ENCODE data around the gene NHLH1. TPM values are rescaled to one million over a fixed set of nuclear protein-coding genes. Genes with fewer than 3 reads are reported as not detected.

Gene NHLH1
- total RNA-seq, 1 donor from 2014 or later: not detected

GRCh38 chr1:160398823-160399222, 32.0 kb downstream of the NHLH1 start:
- Histone ChIP-seq H3K9me3 (no peaks in the 10 kb centered on the region), H3K4me1 (peaks cover 17% of the 10 kb centered on the region), H3K4me3 (no peak overlapping the region)

GRCh38 chr1:160399544-160400222, 32.8 kb downstream of the NHLH1 start:
- no peak for DNase-seq (ENCODE audit: extremely low spot score in 2 of 2)
- peak overlapping the region; percentile 88 for H3K27ac ChIP-seq
- no peaks in the 10 kb centered on the region for H3K36me3 ChIP-seq
- TF ChIP-seq CTCF (IDR thresholded peaks at IDR 0.05) (no peak), POLR2AphosphoS5 (IDR thresholded peaks at IDR 0.05; ENCODE audit: insufficient read depth in 1 of 2, low read depth in 1 of 2) (no peak), POLR2A (IDR thresholded peaks at IDR 0.05) (no peak)
- H3K27me3 ChIP-seq: no peaks in the 10 kb centered on the region
- intact Hi-C loops (cut with DNase I): no loop called here
- peak overlapping the region; percentile 69 to 75 for H3K4me3 ChIP-seq
- peaks cover 17% of the 10 kb centered on the region for H3K4me1 ChIP-seq
- H3K9me3 ChIP-seq: no peaks in the 10 kb centered on the region

More at GRCh38 chr1:160398823-160399222, 32.0 kb downstream of the NHLH1 start:
- Histone ChIP-seq H3K27ac (no peak overlapping the region), H3K27me3 (no peaks in the 10 kb centered on the region), H3K36me3 (no peaks in the 10 kb centered on the region)
- intact Hi-C loops (cut with DNase I): no loop called here
- peak in 1 of 2 donors; percentile 82 for DNase-seq (ENCODE audit: extremely low spot score in 2 of 2)
- TF ChIP-seq POLR2AphosphoS5 (IDR thresholded peaks at IDR 0.05; ENCODE audit: insufficient read depth in 1 of 2, low read depth in 1 of 2): no peak
- no peak for TF ChIP-seq POLR2A (IDR thresholded peaks at IDR 0.05)
- no peak for TF ChIP-seq CTCF (IDR thresholded peaks at IDR 0.05)

- H3K9me3 ChIP-seq: no peaks in the 10 kb centered on the region
- peak within 1 kb of the TSS; percentile 88 for H3K27ac ChIP-seq
- H3K4me3 ChIP-seq: peak within 1 kb of the TSS; percentile 69 to 75
- H3K27me3 ChIP-seq: no peaks in the 10 kb centered on the region
- peaks cover 17% of the 10 kb centered on the region for H3K4me1 ChIP-seq
- H3K36me3 ChIP-seq: no peaks in the 10 kb centered on the region
- TF ChIP-seq POLR2AphosphoS5 (IDR thresholded peaks at IDR 0.05; ENCODE audit: insufficient read depth in 1 of 2, low read depth in 1 of 2) (peak in 1 of 2 donors; percentile 47), POLR2A (IDR thresholded peaks at IDR 0.05) (no peak), CTCF (IDR thresholded peaks at IDR 0.05) (peak in 1 of 3 experiments; percentile 22)
- DNase-seq (ENCODE audit: extremely low spot score in 2 of 2): peak in 1 of 2 donors; percentile 60
- intact Hi-C loops (cut with DNase I): no loop called here
Observed at GRCh38 chr1:160400223-160400645, 33.4 kb downstream of the NHLH1 start, which contains the start of gene VANGL2. Gene VANGL2, plus strand, starts transcription at chr1:160400564. Its CDS starts 15,274 bp downstream, at chr1:160415838.

GRCh38 chr1:160400646-160401486, 34.0 kb downstream of the NHLH1 start:
- Histone ChIP-seq H3K27me3 (no peaks in the 10 kb centered on the region), H3K9me3 (no peaks in the 10 kb centered on the region), H3K36me3 (no peaks in the 10 kb centered on the region), H3K4me3 (peak overlapping the region; percentile 69 to 75), H3K4me1 (peaks cover 19% of the 10 kb centered on the region), H3K27ac (peak overlapping the region; percentile 88)
- peak in 1 of 2 donors; percentile 79 for DNase-seq (ENCODE audit: extremely low spot score in 2 of 2)
- intact Hi-C loops (cut with DNase I): no loop called here
- TF ChIP-seq CTCF (IDR thresholded peaks at IDR 0.05) (peak in 1 of 3 experiments; percentile 10), POLR2A (IDR thresholded peaks at IDR 0.05) (no peak), POLR2AphosphoS5 (IDR thresholded peaks at IDR 0.05; ENCODE audit: insufficient read depth in 1 of 2, low read depth in 1 of 2) (no peak)
